Ishikawa (cell line): ENCODE data around the gene ATRNL1.

ENCODE experiments used
- CEBPB ChIP-seq: IDR thresholded peaks from 2 replicates; pipeline ENCODE4 v1.6.1; 2012
- CREB1 ChIP-seq: IDR thresholded peaks from 2 replicates; pipeline ENCODE4 v1.6.1; 2012; ENCODE audit warnings: low read depth
- EGR1 ChIP-seq: IDR thresholded peaks from 2 replicates; pipeline ENCODE4 v1.6.1; 2012
- EP300 ChIP-seq: IDR thresholded peaks from 2 replicates; pipeline ENCODE4 v1.6.1; 2012; ENCODE audit warnings: borderline replicate concordance
- FOXM1 ChIP-seq: IDR thresholded peaks from 2 replicates; pipeline ENCODE4 v1.6.1; 2012; ENCODE audit warnings: low read depth, borderline replicate concordance
- NFIC ChIP-seq: IDR thresholded peaks from 2 replicates; pipeline ENCODE4 v1.6.1; 2012
- RAD21 ChIP-seq: IDR thresholded peaks from 2 replicates; pipeline ENCODE4 v1.6.1; 2012; ENCODE audit warnings: low read depth
- TAF1 ChIP-seq: IDR thresholded peaks from 2 replicates; pipeline ENCODE4 v1.6.1; 2012; ENCODE audit warnings: low read depth, mild to moderate bottlenecking
- TCF12 ChIP-seq: IDR thresholded peaks from 2 replicates; pipeline ENCODE4 v1.6.1; 2012; ENCODE audit warnings: low read depth
- TEAD4 ChIP-seq: IDR thresholded peaks from 2 replicates; pipeline ENCODE4 v1.6.1; 2012
- YY1 ChIP-seq: IDR thresholded peaks from 2 replicates; pipeline ENCODE4 v1.6.1; 2012; ENCODE audit warnings: low read depth
- ZBTB7A ChIP-seq: IDR thresholded peaks from 2 replicates; pipeline ENCODE4 v1.6.1; 2012; ENCODE audit warnings: low read depth
- TF ChIP-seq, protein P1 (sequence below): IDR thresholded peaks from 2 replicates; pipeline ENCODE4 v1.6.1; 2012
- TF ChIP-seq, protein P2 (sequence below): IDR thresholded peaks from 2 replicates; pipeline ENCODE4 v1.6.1; 2012
- TF ChIP-seq, protein P3 (sequence below): IDR thresholded peaks from 2 replicates; pipeline ENCODE4 v1.6.1; 2012; ENCODE audit warnings: low read depth, mild to moderate bottlenecking

Gene ATRNL1

DNA sequence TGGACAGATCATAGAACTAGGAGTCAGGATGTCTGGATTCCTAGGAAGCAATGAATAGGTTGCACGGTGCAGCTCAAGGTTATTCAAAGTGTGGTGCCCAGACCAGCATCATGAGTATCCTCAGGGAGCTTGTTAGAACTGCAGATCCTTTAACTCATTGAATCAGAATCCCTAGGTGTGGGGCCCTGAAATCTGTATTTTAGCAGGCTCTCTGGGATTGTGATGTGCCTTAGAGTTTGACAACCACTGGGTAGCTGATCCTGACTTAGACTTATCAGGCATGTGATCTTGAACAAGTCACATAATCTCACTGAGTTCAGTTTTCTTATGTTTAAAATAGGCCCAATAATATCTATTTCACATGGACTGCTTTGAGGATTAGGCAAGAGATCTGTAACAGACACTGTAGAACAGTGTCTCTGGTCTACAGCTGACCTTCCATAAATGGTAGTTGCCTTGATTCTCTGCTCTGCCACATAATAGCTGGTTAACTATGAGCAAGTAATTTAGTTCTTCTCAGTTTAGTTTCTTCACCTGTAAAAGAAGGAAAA lies 46.4 kb upstream of the ATRNL1 start:
- TF ChIP-seq TEAD4 (no peak), YY1 (no peak), TCF12 (no peak), EGR1 (no peak), CREB1 (no peak), TAF1 (no peak), EP300 (no peak), CEBPB (no peak), FOXM1 (no peak), RAD21 (no peak), NFIC (no peak)
- TF ChIP-seq, protein P1, sequence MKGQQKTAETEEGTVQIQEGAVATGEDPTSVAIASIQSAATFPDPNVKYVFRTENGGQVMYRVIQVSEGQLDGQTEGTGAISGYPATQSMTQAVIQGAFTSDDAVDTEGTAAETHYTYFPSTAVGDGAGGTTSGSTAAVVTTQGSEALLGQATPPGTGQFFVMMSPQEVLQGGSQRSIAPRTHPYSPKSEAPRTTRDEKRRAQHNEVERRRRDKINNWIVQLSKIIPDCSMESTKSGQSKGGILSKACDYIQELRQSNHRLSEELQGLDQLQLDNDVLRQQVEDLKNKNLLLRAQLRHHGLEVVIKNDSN, result no peak
- TF ChIP-seq, protein P2, sequence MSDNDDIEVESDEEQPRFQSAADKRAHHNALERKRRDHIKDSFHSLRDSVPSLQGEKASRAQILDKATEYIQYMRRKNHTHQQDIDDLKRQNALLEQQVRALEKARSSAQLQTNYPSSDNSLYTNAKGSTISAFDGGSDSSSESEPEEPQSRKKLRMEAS, result no peak

DNA sequence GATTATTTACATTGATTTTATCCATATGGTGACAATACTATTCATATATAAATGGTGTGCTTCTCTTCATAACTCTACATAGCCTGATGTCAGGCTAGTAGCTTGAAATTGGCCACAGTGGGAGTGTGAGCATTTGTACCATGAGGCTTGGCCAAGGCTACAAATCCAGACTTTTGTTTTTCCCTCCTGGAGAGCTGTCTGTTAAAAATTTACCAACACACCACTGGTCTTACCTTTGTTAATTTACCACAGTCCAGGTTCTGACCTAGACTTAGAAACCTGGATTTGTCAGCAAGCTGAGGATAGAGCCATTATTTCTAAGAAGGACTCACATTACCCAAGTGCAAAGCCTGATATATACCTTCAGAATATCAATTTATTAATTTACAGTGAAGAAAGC lies 45.5 kb upstream of the ATRNL1 start:
- TF ChIP-seq EGR1 (no peak), YY1 (no peak), TAF1 (no peak)
- TF ChIP-seq, protein P1, result no peak

DNA sequence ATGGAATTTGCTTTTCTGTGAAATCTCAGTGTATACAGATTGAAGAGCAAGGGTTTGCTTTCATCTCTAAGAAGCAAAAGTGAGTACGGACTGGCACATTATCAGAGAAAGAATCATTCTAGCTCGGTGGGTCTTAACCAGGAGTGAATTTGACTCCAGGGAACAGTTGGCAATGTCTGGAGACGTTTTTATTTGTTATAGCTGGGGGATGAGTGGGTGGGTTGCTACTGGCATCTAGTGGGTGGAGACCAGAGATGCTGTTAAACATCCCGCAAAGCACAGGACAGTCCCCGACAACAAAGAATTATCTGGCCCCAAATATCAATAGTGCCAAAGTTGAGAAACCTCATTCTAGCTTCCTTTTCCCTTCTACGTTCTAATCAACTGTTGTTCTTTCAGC lies 43.8 kb upstream of the ATRNL1 start:
- TF ChIP-seq ZBTB7A (no peak), CREB1 (no peak)
- TF ChIP-seq, protein P1, result no peak

DNA sequence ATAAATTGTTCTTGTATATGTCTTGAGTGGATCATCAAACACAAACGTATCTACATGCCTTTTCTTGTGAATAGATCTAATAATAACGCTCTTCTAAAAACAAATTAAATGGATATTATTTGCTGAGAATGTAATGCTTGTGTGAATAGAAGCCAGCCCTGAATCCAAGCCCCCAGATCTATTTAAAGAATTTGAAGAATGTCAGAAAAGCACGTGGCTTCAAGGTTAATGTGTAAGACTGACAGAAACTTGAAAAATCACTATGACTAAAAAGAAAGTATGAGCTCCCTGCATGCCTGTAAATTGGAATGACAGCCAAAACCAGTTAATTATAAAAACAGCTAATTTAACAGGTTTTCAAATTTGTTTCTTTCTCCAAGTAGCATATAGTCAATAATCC lies 43.2 kb upstream of the ATRNL1 start:
- TF ChIP-seq YY1 (no peak), TCF12 (no peak), ZBTB7A (no peak), NFIC (no peak), FOXM1 (no peak), EP300 (no peak), CREB1 (no peak), EGR1 (no peak), CEBPB (no peak), TEAD4 (no peak), TAF1 (no peak), RAD21 (no peak)
- TF ChIP-seq, protein P2, result no peak
- TF ChIP-seq, protein P3, sequence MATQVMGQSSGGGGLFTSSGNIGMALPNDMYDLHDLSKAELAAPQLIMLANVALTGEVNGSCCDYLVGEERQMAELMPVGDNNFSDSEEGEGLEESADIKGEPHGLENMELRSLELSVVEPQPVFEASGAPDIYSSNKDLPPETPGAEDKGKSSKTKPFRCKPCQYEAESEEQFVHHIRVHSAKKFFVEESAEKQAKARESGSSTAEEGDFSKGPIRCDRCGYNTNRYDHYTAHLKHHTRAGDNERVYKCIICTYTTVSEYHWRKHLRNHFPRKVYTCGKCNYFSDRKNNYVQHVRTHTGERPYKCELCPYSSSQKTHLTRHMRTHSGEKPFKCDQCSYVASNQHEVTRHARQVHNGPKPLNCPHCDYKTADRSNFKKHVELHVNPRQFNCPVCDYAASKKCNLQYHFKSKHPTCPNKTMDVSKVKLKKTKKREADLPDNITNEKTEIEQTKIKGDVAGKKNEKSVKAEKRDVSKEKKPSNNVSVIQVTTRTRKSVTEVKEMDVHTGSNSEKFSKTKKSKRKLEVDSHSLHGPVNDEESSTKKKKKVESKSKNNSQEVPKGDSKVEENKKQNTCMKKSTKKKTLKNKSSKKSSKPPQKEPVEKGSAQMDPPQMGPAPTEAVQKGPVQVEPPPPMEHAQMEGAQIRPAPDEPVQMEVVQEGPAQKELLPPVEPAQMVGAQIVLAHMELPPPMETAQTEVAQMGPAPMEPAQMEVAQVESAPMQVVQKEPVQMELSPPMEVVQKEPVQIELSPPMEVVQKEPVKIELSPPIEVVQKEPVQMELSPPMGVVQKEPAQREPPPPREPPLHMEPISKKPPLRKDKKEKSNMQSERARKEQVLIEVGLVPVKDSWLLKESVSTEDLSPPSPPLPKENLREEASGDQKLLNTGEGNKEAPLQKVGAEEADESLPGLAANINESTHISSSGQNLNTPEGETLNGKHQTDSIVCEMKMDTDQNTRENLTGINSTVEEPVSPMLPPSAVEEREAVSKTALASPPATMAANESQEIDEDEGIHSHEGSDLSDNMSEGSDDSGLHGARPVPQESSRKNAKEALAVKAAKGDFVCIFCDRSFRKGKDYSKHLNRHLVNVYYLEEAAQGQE, result no peak
- TF ChIP-seq, protein P1, result no peak

DNA sequence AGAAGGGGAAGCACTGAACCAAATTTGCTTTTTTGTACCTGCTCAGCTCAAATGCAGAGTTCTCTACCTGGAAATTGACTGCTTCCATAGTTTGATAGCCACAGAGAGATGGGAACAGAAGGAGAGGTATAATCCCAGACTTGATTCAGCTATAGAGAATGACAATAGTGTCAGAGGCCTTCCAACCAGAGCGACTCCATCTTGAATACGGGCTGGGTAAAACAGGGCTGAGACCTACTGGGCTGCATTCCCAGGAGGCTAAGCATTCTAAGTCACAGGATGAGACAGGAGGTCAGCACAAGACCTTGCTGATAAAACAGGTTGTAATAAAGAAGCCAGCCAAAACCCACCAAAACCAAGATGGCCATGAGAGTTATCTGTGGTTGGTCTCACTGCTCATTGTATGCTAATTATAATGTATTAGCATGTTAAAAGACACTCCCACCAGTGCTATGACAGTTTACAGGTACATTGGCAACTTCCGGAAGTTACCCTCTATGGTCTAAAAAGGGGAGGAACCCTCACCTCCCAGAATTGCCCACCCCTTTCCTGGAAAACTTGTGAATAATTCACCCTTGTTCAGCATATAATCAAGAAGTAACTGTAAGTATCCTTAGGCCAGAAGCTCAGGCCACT lies 42.7 kb upstream of the ATRNL1 start:
- TF ChIP-seq TEAD4 (no peak), EGR1 (no peak), FOXM1 (no peak), EP300 (no peak), TAF1 (no peak), ZBTB7A (no peak), CREB1 (no peak), RAD21 (no peak), NFIC (no peak)
- TF ChIP-seq, protein P1, result no peak
- TF ChIP-seq, protein P2, result no peak

DNA sequence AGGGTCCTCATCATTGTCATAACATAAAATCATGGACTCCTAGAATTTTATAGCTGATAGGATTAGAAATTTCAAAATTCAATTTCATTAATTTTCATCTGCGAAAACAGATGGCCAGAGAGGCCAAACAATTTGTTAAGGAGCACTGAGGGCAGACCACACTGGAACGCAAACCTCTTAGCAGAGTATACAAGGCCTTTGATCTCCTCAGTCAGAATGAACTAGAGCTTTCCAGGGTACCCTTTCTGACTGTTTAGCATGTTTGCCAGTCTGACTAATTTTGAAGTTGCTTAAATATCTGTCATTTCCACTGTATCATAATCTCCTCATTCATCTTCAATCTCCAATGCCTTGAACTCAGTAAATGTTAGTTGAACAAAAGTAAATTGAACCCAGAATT lies 41.9 kb upstream of the ATRNL1 start:
- TF ChIP-seq YY1 (no peak), CREB1 (no peak), RAD21 (no peak), EP300 (no peak), EGR1 (no peak), TCF12 (no peak), ZBTB7A (no peak), NFIC (no peak), TAF1 (no peak), TEAD4 (no peak), CEBPB (no peak)
- TF ChIP-seq, protein P1, result no peak
- TF ChIP-seq, protein P3, result no peak
- TF ChIP-seq, protein P2, result no peak
